Spleen (tissue), 7 donors: Measurements from ENCODE around the gene VPS37D.

Source experiments
- CTCF ChIP-seq, 11 experiments: fragments of 200-600 bp in 7 of 11; fragments of 450-650 bp in 4 of 11; sonication (generic) in 4 of 11; IDR thresholded peaks in 8 of 11; conservative IDR thresholded peaks in 3 of 11; 1 replicate in 7 of 11; 2 replicates in 4 of 11; pipeline versions ENCODE4 v1.4.0 to v1.8.0; 2016 to 2021; ENCODE audit warnings: antibody characterized with exemption in 11 of 11, inconsistent platforms in 4 of 11, mild to moderate bottlenecking in 1 of 11
- POLR2A ChIP-seq, 3 donors: fragments of 450-650 bp; IDR thresholded peaks; one replicate each; pipeline ENCODE4 v1.5.1; 2017; ENCODE audit warnings: antibody characterized with exemption in 3 of 3, mild to moderate bottlenecking in 1 of 3
- POLR2AphosphoS5 ChIP-seq, 3 donors: sonication (generic); formaldehyde crosslinking; IDR thresholded peaks; one replicate each; pipeline ENCODE4 v1.5.1; 2017; ENCODE audit warnings: antibody characterized with exemption in 3 of 3
- donor health status: DM: no; HTN: no; CAD: no; lungs with moderate emphysema.
- donor health status: DM: no; HTN: no; CAD: no.
- donor health status: DM: no; HTN: no; CAD: no.

GRCh38 chr7:73706126-73707044 is 38.8 kb downstream of the VPS37D start:
- TF ChIP-seq CTCF (IDR thresholded peaks at IDR 0.05 in 8 of 11, conservative IDR thresholded peaks at IDR 0.05 in 3 of 11) (no peak), POLR2A (IDR thresholded peaks at IDR 0.05) (no peak), POLR2AphosphoS5 (IDR thresholded peaks at IDR 0.05) (no peak)
